Activated B cell treated with CpG ODN at 0.5 μM for 24 hours (primary cell): ENCODE measurements around the gene MAML3. TPM values are rescaled to one million over a fixed set of nuclear protein-coding genes. Genes with fewer than 3 reads are reported as not detected.

ENCODE experiments used
- ATAC-seq: fragments of 200-7000 bp; cut with Tn5 transposase; one replicate; pipeline ENCODE4 v1.10.0; 2021; ENCODE audit warnings: low read depth, mild to moderate bottlenecking, moderate library complexity
- CTCF ChIA-PET: fragments of 350-600 bp; sonication (Branson Sonifier 250); formaldehyde crosslinking; loops from one replicate; lab custom pipeline; 2021; ENCODE audit warnings: antibody characterized with exemption; lab: Charles Lee
- POLR2A ChIA-PET: fragments of 350-600 bp; sonication (Branson Sonifier 250); formaldehyde crosslinking; loops from one replicate; lab custom pipeline; 2021; ENCODE audit warnings: antibody characterized with exemption; lab: Charles Lee
- DNase-seq: peaks from one replicate; pipeline ENCODE4 v3.0.0; 2022
- H3K27ac Mint-ChIP-seq: one replicate; pipeline ENCODE4 v1.8.0; 2020; ENCODE audit warnings: mixed read lengths
- H3K27me3 Mint-ChIP-seq: one replicate; pipeline ENCODE4 v1.8.0; 2021; ENCODE audit warnings: mixed read lengths
- H3K36me3 Mint-ChIP-seq: one replicate; pipeline ENCODE4 v1.8.0; 2021; ENCODE audit warnings: low read depth, mixed read lengths
- H3K4me1 Mint-ChIP-seq: one replicate; pipeline ENCODE4 v1.8.0; 2021; ENCODE audit warnings: mixed read lengths
- H3K4me3 Mint-ChIP-seq: one replicate; pipeline ENCODE4 v1.8.0; 2020; ENCODE audit warnings: mild to moderate bottlenecking, mixed read lengths
- H3K9me3 Mint-ChIP-seq: one replicate; pipeline ENCODE4 v1.8.0; 2020; ENCODE audit warnings: mixed read lengths
- CTCF ChIP-seq: fragments of 200-600 bp; IDR thresholded peaks from one replicate; pipeline ENCODE4 v1.8.0; 2022; ENCODE audit warnings: antibody characterized with exemption, mild to moderate bottlenecking
- intact Hi-C: fragments of 100-400 bp; cut with micrococcal nuclease; formaldehyde crosslinking; loops from one replicate; pipeline ENCODE4 v1.15.1; 2024
- total RNA-seq: library from RNA; stranded (reverse); gene quantifications from 2 replicates; pipeline ENCODE4 v1.2.3, GENCODE V29; 2022

MAML3 gene
- total RNA-seq, 1 donor from 2014 or later, result 2.6 TPM

- H3K4me3 Mint-ChIP-seq, result no peak overlapping the region
- intact Hi-C loops, result no loop called here
- CTCF ChIA-PET, result interaction anchor here (0.6 kb wide), 1 partner anchor 103 kb away, joined by 3 read pairs; no protein-coding TSS in a partner anchor
Measured at GRCh38 chr4:139840773-139841172, 313.2 kb downstream of the MAML3 start.

GRCh38 chr4:139839403-139840031 is 314.5 kb downstream of the MAML3 start:
- intact Hi-C loops, result no loop called here
- H3K36me3 Mint-ChIP-seq, result no peaks in the 10 kb centered on the region
- ChIA-PET CTCF (no interaction called here), POLR2A (no interaction called here)
- no peaks in the 10 kb centered on the region for H3K4me1 Mint-ChIP-seq
- no peaks in the 10 kb centered on the region for H3K27me3 Mint-ChIP-seq
- no peak for TF ChIP-seq CTCF
- H3K4me3 Mint-ChIP-seq, result no peak overlapping the region
- H3K9me3 Mint-ChIP-seq, result no peaks in the 10 kb centered on the region
- ATAC-seq (no peak), DNase-seq (no peak)
- H3K27ac Mint-ChIP-seq, result no peak overlapping the region

More at GRCh38 chr4:139840773-139841172, 313.2 kb downstream of the MAML3 start:
- no peaks in the 10 kb centered on the region for H3K27me3 Mint-ChIP-seq
- TF ChIP-seq CTCF, result no peak
- no peaks in the 10 kb centered on the region for H3K9me3 Mint-ChIP-seq
- no peaks in the 10 kb centered on the region for H3K4me1 Mint-ChIP-seq
- DNase-seq (no peak), ATAC-seq (no peak)
- no peak overlapping the region for H3K27ac Mint-ChIP-seq
- POLR2A ChIA-PET, result no interaction called here
- H3K36me3 Mint-ChIP-seq, result no peaks in the 10 kb centered on the region

- no peak for ATAC-seq
- CTCF ChIA-PET, result no interaction called here
- TF ChIP-seq CTCF, result no peak
Measured at GRCh38 chr4:139838811-139839210, 315.2 kb downstream of the MAML3 start.

GRCh38 chr4:139834981-139835391 is 319.0 kb downstream of the MAML3 start:
- ChIA-PET CTCF (no interaction called here), POLR2A (no interaction called here)
- no peaks in the 10 kb centered on the region for H3K36me3 Mint-ChIP-seq
- no peaks in the 10 kb centered on the region for H3K9me3 Mint-ChIP-seq
- ATAC-seq (no peak), DNase-seq (no peak)
- TF ChIP-seq CTCF, result no peak
- no peak overlapping the region for H3K4me3 Mint-ChIP-seq
- H3K4me1 Mint-ChIP-seq, result no peaks in the 10 kb centered on the region
- intact Hi-C loops, result no loop called here
- H3K27me3 Mint-ChIP-seq, result no peaks in the 10 kb centered on the region
- H3K27ac Mint-ChIP-seq, result no peak overlapping the region

More at GRCh38 chr4:139838811-139839210, 315.2 kb downstream of the MAML3 start:
- DNase-seq, result no peak
- POLR2A ChIA-PET, result no interaction called here
- Mint-ChIP-seq H3K4me3 (no peak overlapping the region), H3K27me3 (no peaks in the 10 kb centered on the region), H3K36me3 (no peaks in the 10 kb centered on the region), H3K9me3 (no peaks in the 10 kb centered on the region), H3K27ac (no peak overlapping the region), H3K4me1 (no peaks in the 10 kb centered on the region)
- intact Hi-C loops, result no loop called here

- Mint-ChIP-seq H3K9me3 (no peaks in the 10 kb centered on the region), H3K27ac (no peak overlapping the region), H3K4me3 (no peak overlapping the region), H3K27me3 (no peaks in the 10 kb centered on the region), H3K36me3 (no peaks in the 10 kb centered on the region), H3K4me1 (no peaks in the 10 kb centered on the region)
- POLR2A ChIA-PET, result no interaction called here
- CTCF ChIA-PET, result no interaction called here
- ATAC-seq (no peak), DNase-seq (no peak)
- intact Hi-C loops, result no loop called here
- no peak for TF ChIP-seq CTCF
Measured at GRCh38 chr4:139834226-139834662, 319.7 kb downstream of the MAML3 start.
